Right lobe of liver (tissue), 4 donors: ENCODE results near the gene PCLO.

ENCODE experiments used
- POLR2A ChIP-seq: fragments of 450-650 bp; IDR thresholded peaks from one replicate; pipeline ENCODE4 v1.6.1; 2017; ENCODE audit warnings: antibody characterized with exemption, mild to moderate bottlenecking
- TF ChIP-seq, protein P1 (sequence below), 4 donors: fragments of 200-600 bp in 3 of 4; fragments of 450-650 bp in 1 of 4; IDR thresholded peaks; one replicate each; pipeline versions ENCODE4 v1.5.1 to v1.8.0; 2016 to 2022; ENCODE audit warnings: antibody characterized with exemption in 4 of 4, mild to moderate bottlenecking in 2 of 4
- donor health status: DM: no; HTN: no; CAD: no.
- donor health status: DM: no; HTN: no; CAD: no.
- donor health status: DM: no; HTN: yes; CAD: no.

DNA sequence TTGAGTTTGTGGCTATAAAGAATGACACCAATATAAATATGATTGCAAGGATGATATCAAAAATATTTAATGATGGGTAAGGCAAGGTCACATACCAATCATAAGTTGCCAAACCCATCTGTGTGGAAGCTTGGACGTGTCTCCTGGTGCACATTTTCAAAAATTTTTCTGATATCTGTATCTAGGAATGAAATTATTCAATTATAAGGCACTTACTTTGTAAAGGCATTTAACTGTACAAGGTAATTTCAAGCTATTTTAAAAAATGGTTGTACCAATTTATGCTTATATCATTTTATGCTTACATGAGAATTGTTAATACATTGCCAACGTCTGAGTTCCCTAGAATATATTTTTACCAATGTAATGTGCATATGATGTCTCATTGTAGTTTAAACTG lies 412.7 kb downstream of the PCLO start:
- TF ChIP-seq, protein P1, sequence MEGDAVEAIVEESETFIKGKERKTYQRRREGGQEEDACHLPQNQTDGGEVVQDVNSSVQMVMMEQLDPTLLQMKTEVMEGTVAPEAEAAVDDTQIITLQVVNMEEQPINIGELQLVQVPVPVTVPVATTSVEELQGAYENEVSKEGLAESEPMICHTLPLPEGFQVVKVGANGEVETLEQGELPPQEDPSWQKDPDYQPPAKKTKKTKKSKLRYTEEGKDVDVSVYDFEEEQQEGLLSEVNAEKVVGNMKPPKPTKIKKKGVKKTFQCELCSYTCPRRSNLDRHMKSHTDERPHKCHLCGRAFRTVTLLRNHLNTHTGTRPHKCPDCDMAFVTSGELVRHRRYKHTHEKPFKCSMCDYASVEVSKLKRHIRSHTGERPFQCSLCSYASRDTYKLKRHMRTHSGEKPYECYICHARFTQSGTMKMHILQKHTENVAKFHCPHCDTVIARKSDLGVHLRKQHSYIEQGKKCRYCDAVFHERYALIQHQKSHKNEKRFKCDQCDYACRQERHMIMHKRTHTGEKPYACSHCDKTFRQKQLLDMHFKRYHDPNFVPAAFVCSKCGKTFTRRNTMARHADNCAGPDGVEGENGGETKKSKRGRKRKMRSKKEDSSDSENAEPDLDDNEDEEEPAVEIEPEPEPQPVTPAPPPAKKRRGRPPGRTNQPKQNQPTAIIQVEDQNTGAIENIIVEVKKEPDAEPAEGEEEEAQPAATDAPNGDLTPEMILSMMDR (IDR thresholded peaks at IDR 0.05) = no peak
- no peak for TF ChIP-seq POLR2A
